ENCODE results near the gene TLN1.
A peak's percentile ranks its signal among the peaks of the same experiment; 100 is the strongest.

Gene TLN1

GRCh38 chr9:35728041-35728971, 3.7 kb downstream of the TLN1 start:
- DNase-seq (ENCODE audit: low spot score) = peak; percentile 84

- no peak for DNase-seq (ENCODE audit: low spot score)
Observed at GRCh38 chr9:35727676-35728040, 4.3 kb downstream of the TLN1 start.

GRCh38 chr9:35726931-35727330, 5.1 kb downstream of the TLN1 start:
- DNase-seq (ENCODE audit: low spot score) = peak; percentile 49

GRCh38 chr9:35725362-35725761, 6.6 kb downstream of the TLN1 start:
- DNase-seq (ENCODE audit: low spot score) = no peak

- DNase-seq (ENCODE audit: low spot score) = no peak
Observed at GRCh38 chr9:35723908-35724307, 8.1 kb downstream of the TLN1 start.

GRCh38 chr9:35723426-35723825, 8.6 kb downstream of the TLN1 start:
- no peak for DNase-seq (ENCODE audit: low spot score)

- DNase-seq (ENCODE audit: low spot score) = no peak
Observed at GRCh38 chr9:35719546-35719945, 12.4 kb downstream of the TLN1 start.

- DNase-seq (ENCODE audit: low spot score) = no peak
Observed at GRCh38 chr9:35718721-35719511, 13.1 kb downstream of the TLN1 start.

GRCh38 chr9:35717132-35717870, 14.7 kb downstream of the TLN1 start:
- no peak for DNase-seq (ENCODE audit: low spot score)

- no peak for DNase-seq (ENCODE audit: low spot score)
Observed at GRCh38 chr9:35716230-35716629, 15.8 kb downstream of the TLN1 start.

GRCh38 chr9:35714579-35715252, 17.3 kb downstream of the TLN1 start:
- no peak for DNase-seq (ENCODE audit: low spot score)

GRCh38 chr9:35714123-35714522, 17.9 kb downstream of the TLN1 start:
- no peak for DNase-seq (ENCODE audit: low spot score)

GRCh38 chr9:35713578-35713977, 18.4 kb downstream of the TLN1 start:
- DNase-seq (ENCODE audit: low spot score) = no peak

- no peak for DNase-seq (ENCODE audit: low spot score)
Observed at GRCh38 chr9:35712762-35713400, 19.1 kb downstream of the TLN1 start.

GRCh38 chr9:35711501-35712428, 20.2 kb downstream of the TLN1 start:
- no peak for DNase-seq (ENCODE audit: low spot score)

GRCh38 chr9:35710818-35711500, 21.0 kb downstream of the TLN1 start:
- DNase-seq (ENCODE audit: low spot score) = no peak

GRCh38 chr9:35708146-35708545, 23.8 kb downstream of the TLN1 start:
- no peak for DNase-seq (ENCODE audit: low spot score)

- DNase-seq (ENCODE audit: low spot score) = no peak
Observed at GRCh38 chr9:35706951-35707350, 25.0 kb downstream of the TLN1 start.

GRCh38 chr9:35705836-35706430, 26.1 kb downstream of the TLN1 start:
- no peak for DNase-seq (ENCODE audit: low spot score)
